ENCODE measurements around the gene TPPP. TPM values are rescaled to one million over a fixed set of nuclear protein-coding genes. Genes with fewer than 3 reads are reported as not detected.
"Not testable (repeated sequence)": the region's sequence is repeated elsewhere in the genome, so short reads cannot be mapped to it uniquely, and the experiment has no call there.

Gene TPPP
- total RNA-seq, 1 experiment from 2014 or later, result 3.9 TPM

GRCh38 chr5:682651-683358 lies 10.3 kb downstream of the TPPP start:
- H3K4me3 ChIP-seq (replicated peaks in 1 of 2; ENCODE audit: low read depth in 1 of 2, low read length in 2 of 2); RAD21 ChIA-PET (ENCODE audit: low non-redundant PET in 1 of 2, low total read pairs in 2 of 2, uncharacterized antibody in 2 of 2, unreplicated experiment in 2 of 2); BruUV-seq (replicated peaks); H3K36me3 ChIP-seq (ENCODE audit: control insufficient read depth in 1 of 2, insufficient read depth in 2 of 2, low read length in 2 of 2); ATAC-seq; intact Hi-C loops (cut with micrococcal nuclease); H3K27ac ChIP-seq (ENCODE audit: low read depth, low read length); H3K9ac ChIP-seq (ENCODE audit: low read length); H3K4me2 ChIP-seq (ENCODE audit: low read length); H3K9me3 ChIP-seq (ENCODE audit: control insufficient read depth in 1 of 2, insufficient read depth in 1 of 2, low read depth in 1 of 2, low read length in 2 of 2); H3K27me3 ChIP-seq (ENCODE audit: insufficient read depth, low read length); H2AFZ ChIP-seq (ENCODE audit: low read depth, low read length, poor library complexity, severe bottlenecking); DNase-seq (ENCODE audit: low read depth, low spot score); H4K20me1 ChIP-seq (ENCODE audit: insufficient read depth); H3K4me1 ChIP-seq (ENCODE audit: control insufficient read depth in 1 of 2, insufficient read depth in 2 of 2, low read length in 2 of 2); POLR2A ChIA-PET; H3K79me2 ChIP-seq (ENCODE audit: insufficient read depth, low read length); CTCF ChIA-PET; H3K9me2 ChIP-seq (ENCODE audit: insufficient read depth): not testable (repeated sequence)

DNA sequence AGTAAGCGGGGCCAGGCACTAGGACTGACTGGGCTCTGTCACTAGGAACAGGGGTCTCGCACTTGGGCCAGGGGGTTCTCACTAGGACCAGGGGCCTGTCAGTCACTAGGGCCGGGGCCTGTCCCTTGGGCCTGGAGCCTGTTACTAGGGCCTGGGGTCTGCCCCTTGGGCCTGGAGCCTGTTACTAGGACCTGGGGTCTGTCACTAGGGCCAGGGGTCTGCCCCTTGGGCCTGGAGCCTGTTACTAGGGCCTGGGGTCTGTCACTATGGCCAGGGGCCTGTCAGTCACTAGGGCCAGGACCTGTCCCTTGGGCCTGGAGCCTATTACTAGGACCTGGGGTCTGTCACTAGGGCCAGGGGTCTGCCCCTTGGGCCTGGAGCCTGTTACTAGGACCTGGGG lies 10.9 kb downstream of the TPPP start:
- H3K36me3 ChIP-seq (ENCODE audit: control insufficient read depth in 1 of 2, insufficient read depth in 2 of 2, low read length in 2 of 2); H4K20me1 ChIP-seq (ENCODE audit: insufficient read depth); H3K4me2 ChIP-seq (ENCODE audit: low read length); H2AFZ ChIP-seq (ENCODE audit: low read depth, low read length, poor library complexity, severe bottlenecking); H3K27me3 ChIP-seq (ENCODE audit: insufficient read depth, low read length); ATAC-seq; H3K9me2 ChIP-seq (ENCODE audit: insufficient read depth); POLR2A ChIA-PET; intact Hi-C loops (cut with micrococcal nuclease); H3K27ac ChIP-seq (ENCODE audit: low read depth, low read length); DNase-seq (ENCODE audit: low read depth, low spot score); H3K4me3 ChIP-seq (replicated peaks in 1 of 2; ENCODE audit: low read depth in 1 of 2, low read length in 2 of 2); RAD21 ChIA-PET (ENCODE audit: low non-redundant PET in 1 of 2, low total read pairs in 2 of 2, uncharacterized antibody in 2 of 2, unreplicated experiment in 2 of 2); H3K4me1 ChIP-seq (ENCODE audit: control insufficient read depth in 1 of 2, insufficient read depth in 2 of 2, low read length in 2 of 2); H3K9ac ChIP-seq (ENCODE audit: low read length); H3K9me3 ChIP-seq (ENCODE audit: control insufficient read depth in 1 of 2, insufficient read depth in 1 of 2, low read depth in 1 of 2, low read length in 2 of 2); H3K79me2 ChIP-seq (ENCODE audit: insufficient read depth, low read length); BruUV-seq (replicated peaks); CTCF ChIA-PET: not testable (repeated sequence)

GRCh38 chr5:681317-682191 lies 11.6 kb downstream of the TPPP start:
- ATAC-seq; RAD21 ChIA-PET (ENCODE audit: low non-redundant PET in 1 of 2, low total read pairs in 2 of 2, uncharacterized antibody in 2 of 2, unreplicated experiment in 2 of 2); H3K36me3 ChIP-seq (ENCODE audit: control insufficient read depth in 1 of 2, insufficient read depth in 2 of 2, low read length in 2 of 2); BruUV-seq (replicated peaks); H3K9me3 ChIP-seq (ENCODE audit: control insufficient read depth in 1 of 2, insufficient read depth in 1 of 2, low read depth in 1 of 2, low read length in 2 of 2); H4K20me1 ChIP-seq (ENCODE audit: insufficient read depth); H3K27ac ChIP-seq (ENCODE audit: low read depth, low read length); H3K9me2 ChIP-seq (ENCODE audit: insufficient read depth); H3K79me2 ChIP-seq (ENCODE audit: insufficient read depth, low read length); H2AFZ ChIP-seq (ENCODE audit: low read depth, low read length, poor library complexity, severe bottlenecking); H3K4me3 ChIP-seq (replicated peaks in 1 of 2; ENCODE audit: low read depth in 1 of 2, low read length in 2 of 2); H3K27me3 ChIP-seq (ENCODE audit: insufficient read depth, low read length); DNase-seq (ENCODE audit: low read depth, low spot score); POLR2A ChIA-PET; CTCF ChIA-PET; intact Hi-C loops (cut with micrococcal nuclease); H3K4me2 ChIP-seq (ENCODE audit: low read length); H3K9ac ChIP-seq (ENCODE audit: low read length); H3K4me1 ChIP-seq (ENCODE audit: control insufficient read depth in 1 of 2, insufficient read depth in 2 of 2, low read length in 2 of 2): not testable (repeated sequence)

DNA sequence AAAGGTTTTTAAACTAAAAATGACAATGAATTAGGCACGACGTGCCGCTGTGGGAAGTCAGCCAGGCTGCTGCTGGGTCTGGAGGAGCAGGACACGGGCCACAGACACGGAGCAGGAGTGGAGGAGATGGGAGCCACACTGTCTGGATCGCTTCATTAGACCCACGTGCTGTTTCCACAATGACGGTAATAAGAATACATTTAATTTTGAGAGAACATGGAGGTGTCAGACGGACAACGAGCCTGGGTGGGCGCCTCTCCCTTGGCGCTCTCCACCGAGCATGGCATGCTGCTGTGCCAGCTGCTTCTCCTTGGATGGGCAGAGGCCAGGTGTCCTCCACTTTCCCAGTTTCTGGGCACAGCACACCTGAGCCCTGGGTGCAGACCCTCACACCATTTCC lies 12.3 kb downstream of the TPPP start:
- H4K20me1 ChIP-seq (ENCODE audit: insufficient read depth); H3K4me3 ChIP-seq (replicated peaks in 1 of 2; ENCODE audit: low read depth in 1 of 2, low read length in 2 of 2); DNase-seq (ENCODE audit: low read depth, low spot score); H3K27ac ChIP-seq (ENCODE audit: low read depth, low read length); H3K4me2 ChIP-seq (ENCODE audit: low read length); H3K36me3 ChIP-seq (ENCODE audit: control insufficient read depth in 1 of 2, insufficient read depth in 2 of 2, low read length in 2 of 2); H3K9me2 ChIP-seq (ENCODE audit: insufficient read depth); ATAC-seq; BruUV-seq (replicated peaks); H3K79me2 ChIP-seq (ENCODE audit: insufficient read depth, low read length); POLR2A ChIA-PET; RAD21 ChIA-PET (ENCODE audit: low non-redundant PET in 1 of 2, low total read pairs in 2 of 2, uncharacterized antibody in 2 of 2, unreplicated experiment in 2 of 2); CTCF ChIA-PET; H3K9me3 ChIP-seq (ENCODE audit: control insufficient read depth in 1 of 2, insufficient read depth in 1 of 2, low read depth in 1 of 2, low read length in 2 of 2); H2AFZ ChIP-seq (ENCODE audit: low read depth, low read length, poor library complexity, severe bottlenecking); H3K9ac ChIP-seq (ENCODE audit: low read length); H3K4me1 ChIP-seq (ENCODE audit: control insufficient read depth in 1 of 2, insufficient read depth in 2 of 2, low read length in 2 of 2); intact Hi-C loops (cut with micrococcal nuclease); H3K27me3 ChIP-seq (ENCODE audit: insufficient read depth, low read length): not testable (repeated sequence)
